ENCODE data around the gene GGA2.

The GGA2 gene

GRCh38 chr16:23416816-23417215, 93.5 kb downstream of the GGA2 start:
- no peak for DNase-seq (ENCODE audit: low read depth)

DNA sequence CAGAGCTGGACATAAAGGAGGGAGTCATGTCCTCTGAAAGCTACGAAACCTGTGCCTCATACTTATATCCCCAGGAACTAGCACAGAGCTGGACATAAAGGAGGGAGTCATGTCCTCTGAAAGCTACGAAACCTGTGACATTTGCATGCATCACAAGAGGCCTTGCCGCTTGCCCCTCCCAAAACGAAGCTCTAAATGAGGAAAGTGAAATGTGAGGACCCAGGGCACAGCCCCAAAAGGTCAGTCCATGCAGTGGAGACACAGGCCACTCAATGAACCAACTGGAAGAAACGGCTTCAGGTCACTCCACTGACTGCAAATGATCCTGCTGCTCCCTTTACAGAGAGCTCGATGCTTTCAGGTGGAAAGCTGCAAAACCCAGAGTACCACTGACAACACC, 95.6 kb downstream of the GGA2 start:
- no peak for DNase-seq (ENCODE audit: low read depth)

Data from stimulated activated CD8-positive, alpha-beta memory T cell treated with anti-CD3 and anti-CD28 coated beads, Interleukin-15, amount 100 ng/mL, for 24 hours (primary cell).